Kidney epithelial cell (primary cell): ENCODE results near the gene ZSWIM3. TPM values are rescaled to one million over a fixed set of nuclear protein-coding genes. Genes with fewer than 3 reads are reported as not detected.

Source experiments
- DNase-seq: peaks from one replicate; pipeline ENCODE4 v3.0.0-alpha.2; 2010; ENCODE audit warnings: low read depth
- H3K27me3 ChIP-seq: 2 replicates; pipeline ENCODE4 v1.6.0; 2011; ENCODE audit warnings: low read length; ENCODE audit not compliant: control insufficient read depth, insufficient read depth
- H3K36me3 ChIP-seq: 2 replicates; pipeline ENCODE4 v1.5.1; 2011; ENCODE audit warnings: low read length; ENCODE audit not compliant: control insufficient read depth, insufficient read depth
- H3K4me3 ChIP-seq: 2 replicates; pipeline ENCODE4 v1.5.1; 2011; ENCODE audit warnings: low read depth, mild to moderate bottlenecking, control low read depth, low read length
- total RNA-seq: library from RNA; depleted of rRNA; stranded (reverse); fragments of >200 nt; gene quantifications from 2 replicates; pipeline ENCODE4 v1.2.3, GENCODE V29; 2015
- TF ChIP-seq, protein P1 (sequence below): IDR thresholded peaks from 2 replicates; pipeline ENCODE4 v1.5.1; 2011; ENCODE audit warnings: mild to moderate bottlenecking, moderate library complexity, low read length, control low read depth, inconsistent platforms; ENCODE audit not compliant: insufficient read depth, poor library complexity, severe bottlenecking

ZSWIM3 gene
- total RNA-seq, 1 donor from 2014 or later: 4.7 TPM

DNA sequence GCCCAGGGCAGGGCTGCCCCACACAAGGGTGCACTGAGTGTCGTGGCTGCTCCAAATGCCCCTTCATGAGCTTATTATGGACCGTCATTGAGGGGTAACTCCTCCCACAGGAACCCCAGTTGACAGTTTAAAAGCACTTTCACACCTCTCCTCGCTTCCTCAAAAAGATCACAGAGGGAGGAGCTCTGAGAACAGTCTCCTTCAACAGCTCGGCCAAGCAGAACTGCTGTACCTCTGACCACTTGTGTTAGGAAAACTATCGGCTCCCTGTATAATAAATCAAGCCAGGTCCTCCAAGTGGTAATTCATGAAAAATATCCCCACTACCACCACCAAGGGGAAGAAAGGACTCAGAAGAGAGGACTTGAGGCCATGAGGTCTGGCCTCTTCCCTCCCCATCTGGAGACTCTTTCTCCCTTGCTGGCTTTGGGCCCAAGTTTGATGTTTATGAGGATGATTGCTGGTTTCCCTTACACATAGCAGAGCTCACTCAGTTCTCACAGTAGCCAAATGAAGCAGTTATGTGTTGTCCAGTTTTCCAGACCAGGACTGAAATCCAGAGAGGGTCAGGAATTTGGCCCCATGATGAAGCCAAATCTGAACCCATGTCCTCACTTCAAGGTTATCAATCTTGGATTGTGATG lies 15.1 kb upstream of the ZSWIM3 start:
- H3K4me3 ChIP-seq: no peak overlapping the region
- TF ChIP-seq, protein P1, sequence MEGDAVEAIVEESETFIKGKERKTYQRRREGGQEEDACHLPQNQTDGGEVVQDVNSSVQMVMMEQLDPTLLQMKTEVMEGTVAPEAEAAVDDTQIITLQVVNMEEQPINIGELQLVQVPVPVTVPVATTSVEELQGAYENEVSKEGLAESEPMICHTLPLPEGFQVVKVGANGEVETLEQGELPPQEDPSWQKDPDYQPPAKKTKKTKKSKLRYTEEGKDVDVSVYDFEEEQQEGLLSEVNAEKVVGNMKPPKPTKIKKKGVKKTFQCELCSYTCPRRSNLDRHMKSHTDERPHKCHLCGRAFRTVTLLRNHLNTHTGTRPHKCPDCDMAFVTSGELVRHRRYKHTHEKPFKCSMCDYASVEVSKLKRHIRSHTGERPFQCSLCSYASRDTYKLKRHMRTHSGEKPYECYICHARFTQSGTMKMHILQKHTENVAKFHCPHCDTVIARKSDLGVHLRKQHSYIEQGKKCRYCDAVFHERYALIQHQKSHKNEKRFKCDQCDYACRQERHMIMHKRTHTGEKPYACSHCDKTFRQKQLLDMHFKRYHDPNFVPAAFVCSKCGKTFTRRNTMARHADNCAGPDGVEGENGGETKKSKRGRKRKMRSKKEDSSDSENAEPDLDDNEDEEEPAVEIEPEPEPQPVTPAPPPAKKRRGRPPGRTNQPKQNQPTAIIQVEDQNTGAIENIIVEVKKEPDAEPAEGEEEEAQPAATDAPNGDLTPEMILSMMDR: no peak
- H3K36me3 ChIP-seq: peaks cover 4% of the 10 kb centered on the region
- DNase-seq: no peak
- H3K27me3 ChIP-seq: no peaks in the 10 kb centered on the region

DNA sequence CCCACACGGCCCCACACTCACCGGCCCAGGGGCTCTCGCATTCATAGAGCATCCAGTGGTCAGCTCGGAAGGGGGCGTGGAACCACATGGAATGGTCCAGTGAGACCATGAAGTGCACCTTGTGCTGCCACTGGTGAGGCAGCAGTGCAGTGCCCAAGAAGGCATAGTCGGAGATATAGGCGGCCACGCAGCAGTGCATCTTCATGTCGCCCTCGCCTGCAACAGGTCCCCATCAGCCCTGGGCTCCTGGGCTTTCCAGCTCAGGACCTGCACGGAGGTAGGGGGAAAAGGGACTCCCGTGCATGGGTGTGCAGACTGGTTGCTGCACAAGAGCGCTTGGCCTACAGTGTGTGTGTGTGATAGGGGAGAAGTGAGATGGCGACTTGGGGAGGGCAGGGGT lies 13.9 kb upstream of the ZSWIM3 start:
- no peaks in the 10 kb centered on the region for H3K27me3 ChIP-seq
- TF ChIP-seq, protein P1: no peak
- peaks cover 4% of the 10 kb centered on the region for H3K36me3 ChIP-seq
- H3K4me3 ChIP-seq: no peak overlapping the region
- no peak for DNase-seq

DNA sequence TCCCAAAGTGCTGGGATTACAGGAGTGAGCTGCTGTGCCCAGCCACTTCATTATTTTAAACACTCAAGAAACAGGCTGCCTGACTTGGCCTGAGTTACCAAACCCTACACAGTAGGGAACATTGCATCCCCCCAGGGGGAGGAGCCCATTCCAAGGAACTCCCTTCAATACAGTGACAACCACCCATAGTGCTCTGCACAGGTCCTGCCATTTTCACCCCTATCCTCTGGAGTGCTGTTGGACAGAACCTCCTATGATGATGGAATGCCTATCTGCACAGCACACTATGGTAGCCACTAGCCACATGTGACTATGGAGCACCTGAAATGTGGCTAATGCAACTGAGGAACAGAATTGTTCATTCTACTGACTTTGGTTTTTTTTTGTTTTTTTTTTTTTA lies 12.0 kb upstream of the ZSWIM3 start:
- H3K27me3 ChIP-seq: no peaks in the 10 kb centered on the region
- H3K4me3 ChIP-seq: no peak overlapping the region
- no peak for DNase-seq
- H3K36me3 ChIP-seq: peaks cover 4% of the 10 kb centered on the region
- TF ChIP-seq, protein P1: no peak

DNA sequence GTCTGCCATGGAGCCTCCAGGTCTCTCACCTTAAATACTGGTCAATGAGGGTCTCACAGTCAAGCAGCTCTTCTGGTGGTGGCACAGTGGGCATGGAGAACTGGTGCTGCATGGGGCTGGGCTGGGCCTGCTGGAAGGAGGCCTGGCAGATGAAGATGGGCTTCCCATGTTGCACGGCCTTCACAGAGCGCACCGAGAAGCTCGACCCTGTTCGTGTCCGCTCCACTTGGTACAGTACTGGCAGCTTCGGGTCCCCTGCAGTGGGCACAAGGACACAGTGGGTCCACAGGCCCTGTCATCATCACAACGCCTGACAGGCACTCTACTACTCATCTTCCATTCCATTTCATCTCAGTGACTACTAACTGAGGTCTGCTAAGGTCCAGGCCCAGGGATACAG lies 9.0 kb upstream of the ZSWIM3 start:
- DNase-seq: no peak
- no peak overlapping the region for H3K4me3 ChIP-seq
- peaks cover 2% of the 10 kb centered on the region for H3K36me3 ChIP-seq
- TF ChIP-seq, protein P1: no peak
- H3K27me3 ChIP-seq: no peaks in the 10 kb centered on the region

DNA sequence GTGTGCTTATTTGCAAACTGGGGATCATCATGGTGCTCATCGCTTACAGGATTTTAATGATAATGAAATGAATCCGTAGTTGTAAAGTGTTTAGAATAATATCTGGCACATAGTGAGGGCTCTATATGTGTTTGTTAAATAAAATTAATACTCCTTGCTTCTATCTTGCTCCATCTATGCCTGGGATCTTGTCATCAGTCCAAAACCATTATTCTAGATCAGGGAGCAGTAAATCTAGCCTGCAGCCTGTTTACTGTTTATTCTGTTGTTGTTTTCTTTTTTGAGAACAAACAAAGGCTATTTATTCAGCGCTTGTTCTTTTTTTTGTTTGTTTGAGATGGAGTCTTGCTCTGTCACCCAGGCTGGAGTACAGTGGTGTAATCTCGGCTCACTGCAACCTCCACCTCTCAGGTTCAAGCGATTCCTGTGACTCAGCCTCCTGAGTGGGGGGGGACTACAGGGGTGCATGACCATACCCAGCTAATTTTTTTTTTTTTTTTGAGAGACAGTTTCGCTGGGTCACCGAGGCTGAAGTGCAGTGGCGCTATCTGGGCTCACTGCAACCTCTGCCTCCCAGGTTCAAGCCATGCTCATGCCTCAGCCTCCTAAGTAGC lies 8.3 kb upstream of the ZSWIM3 start:
- no peak for DNase-seq
- H3K36me3 ChIP-seq: peaks cover 2% of the 10 kb centered on the region
- TF ChIP-seq, protein P1: no peak

DNA sequence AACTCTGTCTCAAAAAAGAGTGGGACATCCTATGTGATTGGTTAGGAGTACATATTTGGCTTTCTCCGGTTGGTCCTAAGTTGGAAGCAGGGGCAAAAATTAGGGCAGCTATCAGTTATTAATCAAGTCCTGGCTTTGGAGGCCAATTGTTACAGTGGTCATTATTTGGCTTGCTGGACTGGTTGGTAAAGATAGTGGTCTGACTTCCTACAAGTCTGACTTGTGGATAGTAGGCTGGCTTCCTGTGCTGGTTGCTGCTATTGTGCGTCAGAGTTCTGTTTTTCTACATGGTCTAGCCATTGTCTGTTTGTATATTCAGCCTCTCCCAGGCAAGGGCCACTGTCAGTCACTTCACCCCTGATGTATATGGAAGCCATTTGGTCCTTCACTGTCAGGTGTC lies 7.2 kb upstream of the ZSWIM3 start:
- Histone ChIP-seq H3K4me3 (no peak overlapping the region), H3K27me3 (no peaks in the 10 kb centered on the region), H3K36me3 (peaks cover 2% of the 10 kb centered on the region)
- TF ChIP-seq, protein P1: no peak
- DNase-seq: no peak

More for the DNA sequence above, 8.3 kb upstream of the ZSWIM3 start:
- Histone ChIP-seq H3K4me3 (no peak overlapping the region), H3K27me3 (no peaks in the 10 kb centered on the region)
